Activated CD8-positive, alpha-beta memory T cell treated with anti-CD3 and anti-CD28 coated beads, Interleukin-2, amount 10 ng/mL, durations not matched to agents 7 days and 5 days (primary cell): ENCODE measurements around the gene SLC11A1. TPM values are rescaled to one million over a fixed set of nuclear protein-coding genes. Genes with fewer than 3 reads are reported as not detected.

Experiments
- ATAC-seq: fragments of 150-1000 bp; cut with Tn5 transposase; one replicate; pipeline ENCODE4 v1.10.0; 2021; ENCODE audit warnings: moderate library complexity
- CTCF ChIA-PET: fragments of 350-600 bp; sonication (Branson Sonifier 250); formaldehyde crosslinking; loops from one replicate; lab custom pipeline; 2021; ENCODE audit warnings: antibody characterized with exemption; lab: Charles Lee
- DNase-seq: peaks from one replicate; pipeline ENCODE4 v3.0.0-alpha.2; 2020
- H3K27ac Mint-ChIP-seq: one replicate; pipeline ENCODE4 v1.8.0; 2021; ENCODE audit warnings: mild to moderate bottlenecking, mixed read lengths
- H3K27me3 Mint-ChIP-seq: one replicate; pipeline ENCODE4 v1.8.0; 2021; ENCODE audit warnings: mixed read lengths
- H3K36me3 Mint-ChIP-seq: one replicate; pipeline ENCODE4 v1.8.0; 2021; ENCODE audit warnings: mild to moderate bottlenecking, mixed read lengths
- H3K4me1 Mint-ChIP-seq: one replicate; pipeline ENCODE4 v1.8.0; 2021; ENCODE audit warnings: mixed read lengths
- H3K4me3 Mint-ChIP-seq: one replicate; pipeline ENCODE4 v1.8.0; 2021; ENCODE audit warnings: mild to moderate bottlenecking, moderate library complexity, mixed read lengths
- H3K9me3 Mint-ChIP-seq: one replicate; pipeline ENCODE4 v1.8.0; 2022; ENCODE audit warnings: low read depth, mixed read lengths
- total RNA-seq, 2 experiments: library from RNA; stranded (reverse); gene quantifications; one replicate each; pipeline ENCODE4 v1.2.3, GENCODE V29; 2021

SLC11A1 gene
- total RNA-seq, 2 experiments from 2014 or later = 0.18 to 0.35 TPM

- DNase-seq = no peak
- peaks cover 4% of the 10 kb centered on the region for H3K36me3 Mint-ChIP-seq
- CTCF ChIA-PET = interaction anchor here (3.7 kb wide), 1 partner anchor 83 kb away, joined by 29 read pairs; the partner anchor contains the start of genes AAMP and PNKD
- no peak overlapping the region for H3K27ac Mint-ChIP-seq
- no peaks in the 10 kb centered on the region for H3K4me1 Mint-ChIP-seq
- H3K9me3 Mint-ChIP-seq = peaks cover 7% of the 10 kb centered on the region
- no peak for ATAC-seq
- no peaks in the 10 kb centered on the region for H3K27me3 Mint-ChIP-seq
- no peak overlapping the region for H3K4me3 Mint-ChIP-seq
Observed at GRCh38 chr2:218354045-218354444, 28.0 kb upstream of the SLC11A1 start.

- DNase-seq (no peak), ATAC-seq (no peak)
- H3K27me3 Mint-ChIP-seq = no peaks in the 10 kb centered on the region
- CTCF ChIA-PET = interaction anchor here (1.2 to 3.7 kb wide), 5 partner anchors 12 to 84 kb away, joined by 3 to 29 read pairs (median 19); partner anchors contain the start of genes AAMP and PNKD
- H3K4me3 Mint-ChIP-seq = no peak overlapping the region
- peaks cover 4% of the 10 kb centered on the region for H3K36me3 Mint-ChIP-seq
- no peaks in the 10 kb centered on the region for H3K4me1 Mint-ChIP-seq
- H3K9me3 Mint-ChIP-seq = peaks cover 5% of the 10 kb centered on the region
- H3K27ac Mint-ChIP-seq = no peak overlapping the region
Observed at GRCh38 chr2:218354850-218355443, 27.1 kb upstream of the SLC11A1 start.

GRCh38 chr2:218357236-218358177, 24.6 kb upstream of the SLC11A1 start:
- Mint-ChIP-seq H3K4me1 (peaks cover 1% of the 10 kb centered on the region), H3K36me3 (no peaks in the 10 kb centered on the region), H3K27ac (no peak overlapping the region), H3K9me3 (no peaks in the 10 kb centered on the region), H3K27me3 (no peaks in the 10 kb centered on the region), H3K4me3 (no peak overlapping the region)
- CTCF ChIA-PET = interaction anchor here (0.6 to 3.7 kb wide), 18 partner anchors 13 to 170 kb away, joined by 3 to 29 read pairs (median 4); partner anchors contain the start of genes AAMP, PNKD and TMBIM1
- DNase-seq (no peak), ATAC-seq (no peak)

GRCh38 chr2:218360453-218360852, 21.6 kb upstream of the SLC11A1 start:
- no peaks in the 10 kb centered on the region for H3K9me3 Mint-ChIP-seq
- no peak overlapping the region for H3K4me3 Mint-ChIP-seq
- no peaks in the 10 kb centered on the region for H3K36me3 Mint-ChIP-seq
- no peak overlapping the region for H3K27ac Mint-ChIP-seq
- DNase-seq (no peak), ATAC-seq (no peak)
- CTCF ChIA-PET = interaction anchor here (0.6 to 2.4 kb wide), 2 partner anchors 33 to 90 kb away, joined by 3 to 7 read pairs; partner anchors contain the start of genes AAMP and PNKD
- peaks cover 6% of the 10 kb centered on the region for H3K4me1 Mint-ChIP-seq
- H3K27me3 Mint-ChIP-seq = no peaks in the 10 kb centered on the region

GRCh38 chr2:218362606-218363005, 19.5 kb upstream of the SLC11A1 start:
- Mint-ChIP-seq H3K4me3 (no peak overlapping the region), H3K27me3 (no peaks in the 10 kb centered on the region), H3K27ac (no peak overlapping the region), H3K36me3 (no peaks in the 10 kb centered on the region), H3K9me3 (no peaks in the 10 kb centered on the region), H3K4me1 (peaks cover 11% of the 10 kb centered on the region)
- ATAC-seq (no peak), DNase-seq (no peak)
- CTCF ChIA-PET = interaction anchor here (1.0 to 2.4 kb wide), 2 partner anchors 31 to 41 kb away, joined by 3 to 7 read pairs; no protein-coding TSS in a partner anchor

GRCh38 chr2:218363736-218364135, 18.3 kb upstream of the SLC11A1 start:
- DNase-seq = no peak
- Mint-ChIP-seq H3K9me3 (no peaks in the 10 kb centered on the region), H3K27me3 (peaks cover 5% of the 10 kb centered on the region), H3K4me1 (peaks cover 15% of the 10 kb centered on the region), H3K27ac (no peak overlapping the region), H3K4me3 (no peak overlapping the region), H3K36me3 (peaks cover 2% of the 10 kb centered on the region)
- ATAC-seq = no peak
- CTCF ChIA-PET = interaction anchor here (1.4 kb wide), 1 partner anchor 74 kb away, joined by 4 read pairs; no protein-coding TSS in a partner anchor

GRCh38 chr2:218364196-218364595, 17.9 kb upstream of the SLC11A1 start:
- no peak for DNase-seq
- Mint-ChIP-seq H3K4me1 (peaks cover 17% of the 10 kb centered on the region), H3K36me3 (peaks cover 2% of the 10 kb centered on the region), H3K27me3 (peaks cover 7% of the 10 kb centered on the region), H3K27ac (no peak overlapping the region), H3K9me3 (no peaks in the 10 kb centered on the region), H3K4me3 (no peak overlapping the region)
- CTCF ChIA-PET = interaction anchor here (1.4 kb wide), 1 partner anchor 74 kb away, joined by 4 read pairs; no protein-coding TSS in a partner anchor
- no peak for ATAC-seq

- Mint-ChIP-seq H3K4me3 (peak overlapping the region; percentile 73), H3K27ac (peak overlapping the region; percentile 64), H3K4me1 (peaks cover 17% of the 10 kb centered on the region), H3K9me3 (no peaks in the 10 kb centered on the region), H3K27me3 (peaks cover 7% of the 10 kb centered on the region), H3K36me3 (peaks cover 2% of the 10 kb centered on the region)
- CTCF ChIA-PET = interaction anchor here (0.7 to 1.7 kb wide), 8 partner anchors 10 to 95 kb away, joined by 3 to 9 read pairs (median 3); partner anchors contain the start of genes CATIP and TMBIM1
- no peak for ATAC-seq
- no peak for DNase-seq
Observed at GRCh38 chr2:218366621-218367414, 15.3 kb upstream of the SLC11A1 start.

GRCh38 chr2:218367415-218368149, 14.5 kb upstream of the SLC11A1 start:
- H3K4me3 Mint-ChIP-seq = peak overlapping the region; percentile 73
- H3K27ac Mint-ChIP-seq = peak overlapping the region; percentile 77
- H3K27me3 Mint-ChIP-seq = peaks cover 7% of the 10 kb centered on the region
- CTCF ChIA-PET = interaction anchor here (0.7 to 1.7 kb wide), 8 partner anchors 11 to 95 kb away, joined by 3 to 9 read pairs (median 3); partner anchors contain the start of genes CATIP and TMBIM1
- peaks cover 15% of the 10 kb centered on the region for H3K4me1 Mint-ChIP-seq
- no peaks in the 10 kb centered on the region for H3K9me3 Mint-ChIP-seq
- peak; percentile 85 for DNase-seq
- H3K36me3 Mint-ChIP-seq = peaks cover 2% of the 10 kb centered on the region
- ATAC-seq = peak; percentile 97

- CTCF ChIA-PET = interaction anchor here (1.2 to 1.7 kb wide), 2 partner anchors 45 to 77 kb away, joined by 3 to 9 read pairs; partner anchors contain the start of gene TMBIM1
- no peaks in the 10 kb centered on the region for H3K9me3 Mint-ChIP-seq
- peak overlapping the region; percentile 73 for H3K4me3 Mint-ChIP-seq
- no peak for DNase-seq
- peak overlapping the region; percentile 77 for H3K27ac Mint-ChIP-seq
- peaks cover 2% of the 10 kb centered on the region for H3K36me3 Mint-ChIP-seq
- H3K4me1 Mint-ChIP-seq = peaks cover 11% of the 10 kb centered on the region
- no peak for ATAC-seq
- H3K27me3 Mint-ChIP-seq = peaks cover 7% of the 10 kb centered on the region
Observed at GRCh38 chr2:218368150-218368528, 13.9 kb upstream of the SLC11A1 start.

GRCh38 chr2:218368621-218369153, 13.4 kb upstream of the SLC11A1 start:
- ATAC-seq (no peak), DNase-seq (no peak)
- H3K27ac Mint-ChIP-seq = peak overlapping the region; percentile 6
- no peaks in the 10 kb centered on the region for H3K9me3 Mint-ChIP-seq
- H3K36me3 Mint-ChIP-seq = peaks cover 2% of the 10 kb centered on the region
- CTCF ChIA-PET = interaction anchor here (1.1 kb wide), 1 partner anchor 78 kb away, joined by 3 read pairs; no protein-coding TSS in a partner anchor
- peaks cover 11% of the 10 kb centered on the region for H3K4me1 Mint-ChIP-seq
- peaks cover 7% of the 10 kb centered on the region for H3K27me3 Mint-ChIP-seq
- H3K4me3 Mint-ChIP-seq = peak overlapping the region; percentile 11
